ENCODE data around the gene SEMA5A. TPM values are rescaled to one million over a fixed set of nuclear protein-coding genes. Genes with fewer than 3 reads are reported as not detected.

Gene SEMA5A
- total RNA-seq, 1 experiment from 2014 or later = 34.3 TPM

DNA sequence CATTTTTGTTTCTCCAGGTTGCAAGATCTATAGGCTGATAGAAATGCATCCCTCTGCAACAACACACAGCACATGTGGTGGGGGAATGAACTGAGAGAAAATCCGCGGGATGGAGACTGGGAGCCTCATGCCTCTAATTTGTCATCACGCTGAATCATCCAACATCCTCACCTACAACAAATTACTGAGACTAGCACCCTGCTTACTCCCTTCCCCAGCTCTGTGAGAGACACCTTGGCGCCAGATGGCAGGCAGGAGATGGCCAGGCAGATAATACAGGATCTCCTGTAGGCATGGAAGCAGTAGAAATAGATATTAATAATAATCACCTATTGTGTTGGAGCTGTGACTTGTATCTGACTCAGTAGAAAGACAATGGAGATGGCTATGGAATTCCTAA, 276.9 kb downstream of the SEMA5A start:
- Mint-ChIP-seq H3K4me1 (ENCODE audit: low read depth, unreplicated experiment) (peaks cover 8% of the 10 kb centered on the region), H3K36me3 (ENCODE audit: insufficient read depth, unreplicated experiment) (peaks cover 6% of the 10 kb centered on the region), H3K27ac (ENCODE audit: unreplicated experiment) (no peak overlapping the region), H3K27me3 (ENCODE audit: insufficient read depth, unreplicated experiment) (no peaks in the 10 kb centered on the region), H3K4me3 (ENCODE audit: unreplicated experiment) (no peak overlapping the region), H3K9me3 (ENCODE audit: unreplicated experiment) (no peaks in the 10 kb centered on the region)
- no peak overlapping the region for H3K4me3 ChIP-seq (ENCODE audit: low read depth, low read length)
- no peaks in the 10 kb centered on the region for H3K36me3 ChIP-seq (ENCODE audit: control insufficient read depth, insufficient read depth, low read length)
- H3K4me1 ChIP-seq = peaks cover 4% of the 10 kb centered on the region; the same call in 1 of the 2 replicates
- H3K9me3 ChIP-seq = no peaks in the 10 kb centered on the region
- TF ChIP-seq, protein P1, sequence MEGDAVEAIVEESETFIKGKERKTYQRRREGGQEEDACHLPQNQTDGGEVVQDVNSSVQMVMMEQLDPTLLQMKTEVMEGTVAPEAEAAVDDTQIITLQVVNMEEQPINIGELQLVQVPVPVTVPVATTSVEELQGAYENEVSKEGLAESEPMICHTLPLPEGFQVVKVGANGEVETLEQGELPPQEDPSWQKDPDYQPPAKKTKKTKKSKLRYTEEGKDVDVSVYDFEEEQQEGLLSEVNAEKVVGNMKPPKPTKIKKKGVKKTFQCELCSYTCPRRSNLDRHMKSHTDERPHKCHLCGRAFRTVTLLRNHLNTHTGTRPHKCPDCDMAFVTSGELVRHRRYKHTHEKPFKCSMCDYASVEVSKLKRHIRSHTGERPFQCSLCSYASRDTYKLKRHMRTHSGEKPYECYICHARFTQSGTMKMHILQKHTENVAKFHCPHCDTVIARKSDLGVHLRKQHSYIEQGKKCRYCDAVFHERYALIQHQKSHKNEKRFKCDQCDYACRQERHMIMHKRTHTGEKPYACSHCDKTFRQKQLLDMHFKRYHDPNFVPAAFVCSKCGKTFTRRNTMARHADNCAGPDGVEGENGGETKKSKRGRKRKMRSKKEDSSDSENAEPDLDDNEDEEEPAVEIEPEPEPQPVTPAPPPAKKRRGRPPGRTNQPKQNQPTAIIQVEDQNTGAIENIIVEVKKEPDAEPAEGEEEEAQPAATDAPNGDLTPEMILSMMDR (IDR thresholded peaks at IDR 0.05; ENCODE audit: insufficient read depth in 1 of 2, low read depth in 1 of 2, low read length in 1 of 2, severe bottlenecking in 1 of 2, unreplicated experiment in 1 of 2) = no peak
- H3K27me3 ChIP-seq (replicated peaks; ENCODE audit: control insufficient read depth, insufficient read depth, low read length) = no peaks in the 10 kb centered on the region
- DNase-seq = no peak
- intact Hi-C loops (cut with micrococcal nuclease; ENCODE audit: unreplicated experiment) = no loop called here
- no TSS peak for BruUV-seq (replicated peaks)
- CTCF ChIA-PET = no interaction called here
- POLR2A ChIA-PET = no interaction called here

DNA sequence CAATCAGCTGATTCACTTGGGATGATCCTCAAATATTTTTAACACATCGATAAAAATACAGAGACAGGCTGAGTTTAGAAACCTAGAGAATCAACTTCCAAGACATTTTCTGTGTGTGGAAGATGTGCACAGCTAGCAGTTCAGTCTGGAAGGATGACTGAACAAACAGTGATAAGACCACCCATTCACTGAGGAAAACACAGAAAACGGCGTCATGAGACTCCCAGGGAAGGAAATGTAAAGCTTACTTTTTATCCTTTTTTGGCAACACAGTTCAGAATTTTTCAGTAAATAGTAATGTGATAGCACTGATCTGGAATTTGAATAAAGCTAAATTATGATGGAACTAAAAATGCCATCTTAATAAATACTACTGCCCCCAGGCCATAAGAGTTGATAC, 277.6 kb downstream of the SEMA5A start:
- TF ChIP-seq, protein P1 (IDR thresholded peaks at IDR 0.05; ENCODE audit: insufficient read depth in 1 of 2, low read depth in 1 of 2, low read length in 1 of 2, severe bottlenecking in 1 of 2, unreplicated experiment in 1 of 2) = no peak
- H3K9me3 ChIP-seq = no peaks in the 10 kb centered on the region
- Mint-ChIP-seq H3K27me3 (ENCODE audit: insufficient read depth, unreplicated experiment) (no peaks in the 10 kb centered on the region), H3K4me3 (ENCODE audit: unreplicated experiment) (no peak overlapping the region), H3K4me1 (ENCODE audit: low read depth, unreplicated experiment) (peaks cover 8% of the 10 kb centered on the region), H3K27ac (ENCODE audit: unreplicated experiment) (no peak overlapping the region), H3K9me3 (ENCODE audit: unreplicated experiment) (no peaks in the 10 kb centered on the region), H3K36me3 (ENCODE audit: insufficient read depth, unreplicated experiment) (peaks cover 10% of the 10 kb centered on the region)
- ChIA-PET POLR2A (no interaction called here), CTCF (no interaction called here)
- no peak for DNase-seq
- intact Hi-C loops (cut with micrococcal nuclease; ENCODE audit: unreplicated experiment) = no loop called here
- H3K4me3 ChIP-seq (ENCODE audit: low read depth, low read length) = no peak overlapping the region
- H3K4me1 ChIP-seq = peaks cover 4% of the 10 kb centered on the region; the same call in 1 of the 2 replicates
- H3K36me3 ChIP-seq (ENCODE audit: control insufficient read depth, insufficient read depth, low read length) = no peaks in the 10 kb centered on the region
- H3K27me3 ChIP-seq (replicated peaks; ENCODE audit: control insufficient read depth, insufficient read depth, low read length) = no peaks in the 10 kb centered on the region
- BruUV-seq (replicated peaks) = no TSS peak

DNA sequence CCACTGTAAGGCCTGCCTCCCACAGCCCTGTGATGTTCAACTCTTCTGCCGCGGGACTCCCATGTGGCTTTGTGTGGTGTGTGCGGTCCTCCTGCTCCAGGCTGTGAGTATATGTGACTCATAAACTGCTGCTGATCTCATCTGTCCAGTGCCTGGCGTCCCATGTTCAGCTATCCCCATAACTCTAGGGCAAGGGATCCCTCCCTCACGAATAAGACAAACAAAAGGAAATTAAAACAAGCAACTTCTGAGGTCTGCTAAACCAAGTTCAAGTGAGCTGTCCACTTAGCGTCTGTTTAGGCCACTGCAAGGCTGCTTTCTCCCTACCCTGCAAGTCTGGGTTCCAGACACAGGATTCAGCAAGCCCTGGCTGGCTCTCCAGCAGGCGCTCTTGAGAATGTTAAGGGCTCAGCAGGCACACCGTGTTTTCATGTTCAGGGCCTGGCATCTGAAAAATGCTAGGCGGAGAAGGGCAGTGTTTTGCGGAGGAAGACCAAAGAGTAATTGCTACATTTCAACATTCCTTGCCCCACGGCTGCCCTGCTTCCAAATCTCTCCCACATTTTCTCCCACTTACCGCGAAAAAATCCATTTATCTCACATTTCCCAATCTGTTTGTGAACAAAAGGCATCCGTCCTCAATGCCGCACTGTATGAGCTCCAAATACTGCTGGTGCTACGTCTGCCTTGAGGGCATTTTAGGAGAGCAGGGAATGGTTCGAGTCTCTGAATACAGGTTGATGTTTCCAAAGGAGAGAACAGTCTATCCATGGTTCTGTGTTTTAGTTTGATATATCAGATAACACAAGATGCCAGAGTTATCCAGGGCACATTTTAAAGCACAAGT, 280.2 kb downstream of the SEMA5A start:
- intact Hi-C loops (cut with micrococcal nuclease; ENCODE audit: unreplicated experiment) = no loop called here
- no peaks in the 10 kb centered on the region for H3K9me3 Mint-ChIP-seq (ENCODE audit: unreplicated experiment)
- H3K9me3 ChIP-seq = no peaks in the 10 kb centered on the region
- peaks cover 9% of the 10 kb centered on the region for H3K36me3 Mint-ChIP-seq (ENCODE audit: insufficient read depth, unreplicated experiment)
- POLR2A ChIA-PET = no interaction called here
- H3K27me3 ChIP-seq (replicated peaks; ENCODE audit: control insufficient read depth, insufficient read depth, low read length) = no peaks in the 10 kb centered on the region
- H3K4me3 ChIP-seq (ENCODE audit: low read depth, low read length) = no peak overlapping the region
- peaks cover 4% of the 10 kb centered on the region; the same call in 1 of the 2 replicates for H3K4me1 ChIP-seq
- peaks cover 8% of the 10 kb centered on the region for H3K4me1 Mint-ChIP-seq (ENCODE audit: low read depth, unreplicated experiment)
- H3K36me3 ChIP-seq (ENCODE audit: control insufficient read depth, insufficient read depth, low read length) = no peaks in the 10 kb centered on the region
- peak; percentile 44 to 61 for DNase-seq
- BruUV-seq (replicated peaks) = no TSS peak
- H3K27ac Mint-ChIP-seq (ENCODE audit: unreplicated experiment) = peak overlapping the region; percentile 7
- TF ChIP-seq, protein P1 (IDR thresholded peaks at IDR 0.05; ENCODE audit: insufficient read depth in 1 of 2, low read depth in 1 of 2, low read length in 1 of 2, severe bottlenecking in 1 of 2, unreplicated experiment in 1 of 2) = no peak
- H3K4me3 Mint-ChIP-seq (ENCODE audit: unreplicated experiment) = no peak overlapping the region
- no peaks in the 10 kb centered on the region for H3K27me3 Mint-ChIP-seq (ENCODE audit: insufficient read depth, unreplicated experiment)
- CTCF ChIA-PET = no interaction called here
